ENCODE results near the gene SLC43A1.
A peak's percentile ranks its signal among the peaks of the same experiment; 100 is the strongest.
"Not testable (repeated sequence)": the region's sequence is repeated elsewhere in the genome, so short reads cannot be mapped to it uniquely, and the experiment has no call there.

The SLC43A1 gene

GRCh38 chr11:57457643-57458023 is 57.9 kb downstream of the SLC43A1 start:
- Histone ChIP-seq H3K4me1 (ENCODE audit: low read depth, poor library complexity, severe bottlenecking) (peaks cover 29% of the 10 kb centered on the region), H3K27ac (no peak overlapping the region), H3K4me3 (IDR thresholded peaks at IDR 0.05; ENCODE audit: insufficient read depth, low read depth, low read length) (no peak overlapping the region), H3K9ac (no peak overlapping the region), H2AFZ (ENCODE audit: low read depth) (peak overlapping the region; percentile 52; the same call in 1 of the 2 replicates), H3K27me3 (ENCODE audit: insufficient read depth, low read depth) (peaks cover 19% of the 10 kb centered on the region), H3K4me2 (peak overlapping the region; percentile 85), H3K79me2 (ENCODE audit: insufficient read depth, low read depth) (no peaks in the 10 kb centered on the region), H4K20me1 (ENCODE audit: insufficient read depth) (no peaks in the 10 kb centered on the region), H3K36me3 (ENCODE audit: insufficient read depth) (no peaks in the 10 kb centered on the region)
- TF ChIP-seq CTCF (conservative IDR thresholded peaks at IDR 0.05; ENCODE audit: low read depth, low read length), result peak; percentile 53; the same call in 1 of the 2 replicates

- Histone ChIP-seq H3K27ac (no peak overlapping the region), H2AFZ (ENCODE audit: low read depth) (peak overlapping the region; percentile 52; the same call in 1 of the 2 replicates), H3K4me2 (peak overlapping the region; percentile 85), H3K4me3 (IDR thresholded peaks at IDR 0.05; ENCODE audit: insufficient read depth, low read depth, low read length) (no peak overlapping the region), H4K20me1 (ENCODE audit: insufficient read depth) (no peaks in the 10 kb centered on the region), H3K9ac (no peak overlapping the region), H3K79me2 (ENCODE audit: insufficient read depth, low read depth) (no peaks in the 10 kb centered on the region), H3K36me3 (ENCODE audit: insufficient read depth) (no peaks in the 10 kb centered on the region), H3K27me3 (ENCODE audit: insufficient read depth, low read depth) (peaks cover 19% of the 10 kb centered on the region), H3K4me1 (ENCODE audit: low read depth, poor library complexity, severe bottlenecking) (peaks cover 29% of the 10 kb centered on the region)
- TF ChIP-seq CTCF (conservative IDR thresholded peaks at IDR 0.05; ENCODE audit: low read depth, low read length), result peak; percentile 92
Observed at GRCh38 chr11:57456960-57457642, 58.4 kb downstream of the SLC43A1 start.

- Histone ChIP-seq H3K4me1 (ENCODE audit: low read depth, poor library complexity, severe bottlenecking) (peaks cover 20% of the 10 kb centered on the region), H3K27me3 (ENCODE audit: insufficient read depth, low read depth) (peaks cover 6% of the 10 kb centered on the region), H2AFZ (ENCODE audit: low read depth) (peak overlapping the region; percentile 8; the same call in 1 of the 2 replicates), H3K9ac (no peak overlapping the region), H3K4me3 (IDR thresholded peaks at IDR 0.05; ENCODE audit: insufficient read depth, low read depth, low read length) (no peak overlapping the region), H3K27ac (no peak overlapping the region), H3K79me2 (ENCODE audit: insufficient read depth, low read depth) (no peaks in the 10 kb centered on the region), H3K36me3 (ENCODE audit: insufficient read depth) (no peaks in the 10 kb centered on the region), H3K4me2 (peak overlapping the region; percentile 1), H4K20me1 (ENCODE audit: insufficient read depth) (no peaks in the 10 kb centered on the region)
- no peak for TF ChIP-seq CTCF (conservative IDR thresholded peaks at IDR 0.05; ENCODE audit: low read depth, low read length)
Observed at GRCh38 chr11:57453543-57454177, 61.8 kb downstream of the SLC43A1 start.

GRCh38 chr11:57446055-57446454 is 69.4 kb downstream of the SLC43A1 start:
- no peaks in the 10 kb centered on the region for H4K20me1 ChIP-seq (ENCODE audit: insufficient read depth)
- TF ChIP-seq CTCF (conservative IDR thresholded peaks at IDR 0.05; ENCODE audit: low read depth, low read length), result no peak
- no peak overlapping the region for H3K4me3 ChIP-seq (IDR thresholded peaks at IDR 0.05; ENCODE audit: insufficient read depth, low read depth, low read length)
- no peaks in the 10 kb centered on the region for H3K79me2 ChIP-seq (ENCODE audit: insufficient read depth, low read depth)
- H3K9ac ChIP-seq, result no peak overlapping the region
- H3K4me2 ChIP-seq, result no peak overlapping the region
- H3K36me3 ChIP-seq (ENCODE audit: insufficient read depth), result no peaks in the 10 kb centered on the region
- no peak overlapping the region for H2AFZ ChIP-seq (ENCODE audit: low read depth)
- no peaks in the 10 kb centered on the region for H3K27me3 ChIP-seq (ENCODE audit: insufficient read depth, low read depth)
- no peaks in the 10 kb centered on the region for H3K4me1 ChIP-seq (ENCODE audit: low read depth, poor library complexity, severe bottlenecking)
- no peak overlapping the region for H3K27ac ChIP-seq

- not testable (repeated sequence) for H3K4me2 ChIP-seq; H3K27me3 ChIP-seq (ENCODE audit: insufficient read depth, low read depth); H2AFZ ChIP-seq (ENCODE audit: low read depth); H4K20me1 ChIP-seq (ENCODE audit: insufficient read depth); H3K27ac ChIP-seq; H3K4me3 ChIP-seq (IDR thresholded peaks at IDR 0.05; ENCODE audit: insufficient read depth, low read depth, low read length); H3K36me3 ChIP-seq (ENCODE audit: insufficient read depth); H3K4me1 ChIP-seq (ENCODE audit: low read depth, poor library complexity, severe bottlenecking); H3K9ac ChIP-seq; H3K79me2 ChIP-seq (ENCODE audit: insufficient read depth, low read depth)
Observed at GRCh38 chr11:57445122-57445394, 70.4 kb downstream of the SLC43A1 start.
